HG03565 (cell line): Measurements from ENCODE around the gene ANKRD11.
A peak's percentile ranks its signal among the peaks of the same experiment; 100 is the strongest.

Experiments used
- ATAC-seq: cut with Tn5 transposase; IDR thresholded peaks from one replicate; pipeline ENCODE4 v1.9.1; 2021; ENCODE audit warnings: mild to moderate bottlenecking, moderate library complexity; ENCODE audit not compliant: unreplicated experiment

Gene ANKRD11

GRCh38 chr16:89289428-89290395 is 200.6 kb downstream of the ANKRD11 start:
- peak; percentile 45 for ATAC-seq

- ATAC-seq = no peak
Measured at GRCh38 chr16:89288966-89289365, 201.4 kb downstream of the ANKRD11 start.

GRCh38 chr16:89288577-89288844 is 201.8 kb downstream of the ANKRD11 start:
- no peak for ATAC-seq

GRCh38 chr16:89287777-89288576 is 202.4 kb downstream of the ANKRD11 start:
- no peak for ATAC-seq

- no peak for ATAC-seq
Measured at GRCh38 chr16:89286096-89286495, 204.3 kb downstream of the ANKRD11 start.

GRCh38 chr16:89285381-89285780 is 205.0 kb downstream of the ANKRD11 start:
- no peak for ATAC-seq

GRCh38 chr16:89283449-89283848 is 206.9 kb downstream of the ANKRD11 start:
- ATAC-seq = no peak

- ATAC-seq = no peak
Measured at GRCh38 chr16:89282523-89282922, 207.8 kb downstream of the ANKRD11 start.

- no peak for ATAC-seq
Measured at GRCh38 chr16:89281829-89282228, 208.5 kb downstream of the ANKRD11 start.

GRCh38 chr16:89281189-89281577 is 209.2 kb downstream of the ANKRD11 start:
- ATAC-seq = no peak

GRCh38 chr16:89280546-89281188 is 209.7 kb downstream of the ANKRD11 start:
- ATAC-seq = no peak

GRCh38 chr16:89279666-89280481 is 210.5 kb downstream of the ANKRD11 start:
- no peak for ATAC-seq

- ATAC-seq = no peak
Measured at GRCh38 chr16:89278441-89279240, 211.7 kb downstream of the ANKRD11 start.

- no peak for ATAC-seq
Measured at GRCh38 chr16:89277641-89278341, 212.6 kb downstream of the ANKRD11 start.

- ATAC-seq = no peak
Measured at GRCh38 chr16:89277049-89277448, 213.3 kb downstream of the ANKRD11 start.

GRCh38 chr16:89275837-89276720 is 214.3 kb downstream of the ANKRD11 start:
- no peak for ATAC-seq

- no peak for ATAC-seq
Measured at GRCh38 chr16:89275284-89275584, 215.1 kb downstream of the ANKRD11 start.

GRCh38 chr16:89274561-89275283 is 215.6 kb downstream of the ANKRD11 start:
- no peak for ATAC-seq
